SK-N-SH treated with all-trans-retinoic acid at 6 μM for 48 hours (cell line): Measurements from ENCODE around the gene HELZ.

ENCODE experiments used
- PATZ1 ChIP-seq: fragments of 250-450 bp; sonication (Bioruptor Pico); IDR thresholded peaks from 2 replicates; pipeline ENCODE4 v1.8.0; 2020; ENCODE audit warnings: mild to moderate bottlenecking, moderate library complexity, borderline replicate concordance
- POU6F1 ChIP-seq: fragments of 250-450 bp; sonication (Bioruptor Pico); IDR thresholded peaks from 2 replicates; pipeline ENCODE4 v1.8.0; 2021; ENCODE audit warnings: low read depth, mild to moderate bottlenecking, moderate library complexity, borderline replicate concordance
- RARB ChIP-seq: fragments of 250-450 bp; sonication (Bioruptor Pico); IDR thresholded peaks from 2 replicates; pipeline ENCODE4 v1.8.0; 2021; ENCODE audit warnings: mild to moderate bottlenecking, moderate library complexity
- ZC3H10 ChIP-seq: fragments of 250-450 bp; sonication (Bioruptor Pico); IDR thresholded peaks from 2 replicates; pipeline ENCODE4 v1.5.1; 2021; ENCODE audit warnings: mild to moderate bottlenecking, moderate library complexity
- ZFP3 ChIP-seq: fragments of 250-450 bp; sonication (Bioruptor Pico); IDR thresholded peaks from 2 replicates; pipeline ENCODE4 v1.5.0; 2020; ENCODE audit warnings: mild to moderate bottlenecking, moderate library complexity
- TF ChIP-seq, protein P1 (sequence below): fragments of 250-450 bp; sonication (Bioruptor Pico); IDR thresholded peaks from 2 replicates; pipeline ENCODE4 v1.5.1; 2021; ENCODE audit warnings: mild to moderate bottlenecking, moderate library complexity

- TF ChIP-seq POU6F1 (CRISPR knock-in tag): no peak
- TF ChIP-seq ZC3H10 (CRISPR knock-in tag): no peak
- TF ChIP-seq PATZ1: no peak
- TF ChIP-seq ZFP3: no peak
- no peak for TF ChIP-seq RARB (CRISPR knock-in tag)
- TF ChIP-seq, protein P1, sequence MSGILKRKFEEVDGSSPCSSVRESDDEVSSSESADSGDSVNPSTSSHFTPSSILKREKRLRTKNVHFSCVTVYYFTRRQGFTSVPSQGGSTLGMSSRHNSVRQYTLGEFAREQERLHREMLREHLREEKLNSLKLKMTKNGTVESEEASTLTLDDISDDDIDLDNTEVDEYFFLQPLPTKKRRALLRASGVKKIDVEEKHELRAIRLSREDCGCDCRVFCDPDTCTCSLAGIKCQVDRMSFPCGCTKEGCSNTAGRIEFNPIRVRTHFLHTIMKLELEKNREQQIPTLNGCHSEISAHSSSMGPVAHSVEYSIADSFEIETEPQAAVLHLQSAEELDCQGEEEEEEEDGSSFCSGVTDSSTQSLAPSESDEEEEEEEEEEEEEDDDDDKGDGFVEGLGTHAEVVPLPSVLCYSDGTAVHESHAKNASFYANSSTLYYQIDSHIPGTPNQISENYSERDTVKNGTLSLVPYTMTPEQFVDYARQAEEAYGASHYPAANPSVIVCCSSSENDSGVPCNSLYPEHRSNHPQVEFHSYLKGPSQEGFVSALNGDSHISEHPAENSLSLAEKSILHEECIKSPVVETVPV (CRISPR knock-in tag): no peak
Measured at GRCh38 chr17:67203818-67204217, 41.2 kb downstream of the HELZ start.
